ENCODE results near the gene SLC49A3. TPM values are rescaled to one million over a fixed set of nuclear protein-coding genes. Genes with fewer than 3 reads are reported as not detected.

SLC49A3 gene
- total RNA-seq, 1 experiment from 2014 or later, result 6.9 TPM

- Histone ChIP-seq H2BK120ac (ENCODE audit: low read depth, low read length, poor library complexity, severe bottlenecking) (no peak overlapping the region), H3K9ac (ENCODE audit: extremely low read depth, insufficient read length, low read length) (no peak overlapping the region), H4K5ac (ENCODE audit: insufficient read length, low read depth, low read length) (no peak overlapping the region), H3K23me2 (ENCODE audit: insufficient read length, low read depth, low read length, poor library complexity, severe bottlenecking) (no peaks in the 10 kb centered on the region), H2AFZ (ENCODE audit: low read length) (no peak overlapping the region), H3K18ac (ENCODE audit: insufficient read length, low read depth, low read length) (no peak overlapping the region), H3K27me3 (ENCODE audit: insufficient read depth, low read length) (no peaks in the 10 kb centered on the region), H3K79me1 (ENCODE audit: insufficient read depth, low read depth, low read length, poor library complexity, severe bottlenecking) (no peaks in the 10 kb centered on the region), H2BK20ac (ENCODE audit: low read depth, low read length, poor library complexity, severe bottlenecking) (no peak overlapping the region), H3K79me2 (ENCODE audit: insufficient read depth, low read length) (no peaks in the 10 kb centered on the region), H2BK15ac (ENCODE audit: low read depth, low read length) (no peak overlapping the region), H2BK5ac (ENCODE audit: insufficient read length, low read length) (no peak overlapping the region), H2BK12ac (ENCODE audit: insufficient read length, low read depth, low read length) (no peak overlapping the region), H3K4ac (ENCODE audit: low read depth, low read length) (no peak overlapping the region), H3K4me2 (ENCODE audit: insufficient read depth, insufficient read length, low read length) (no peak overlapping the region), H4K91ac (ENCODE audit: insufficient read length, low read depth, low read length) (no peak overlapping the region), H4K20me1 (ENCODE audit: control insufficient read depth, insufficient read depth, insufficient read length) (no peaks in the 10 kb centered on the region), H3K4me1 (ENCODE audit: insufficient read depth, low read length) (no peaks in the 10 kb centered on the region), H3K9me3 (ENCODE audit: control insufficient read depth, low read depth, low read length) (no peaks in the 10 kb centered on the region), H2AK5ac (ENCODE audit: insufficient read length, low read length) (no peak overlapping the region), H3K14ac (ENCODE audit: insufficient read depth, low read length) (no peak overlapping the region; the same call in 1 of the 2 replicates), H4K8ac (replicated peaks; ENCODE audit: insufficient read length, low read depth, low read length) (no peak overlapping the region), H3K23ac (ENCODE audit: insufficient read length, low read depth, low read length) (no peak overlapping the region), H3T11ph (ENCODE audit: low read length) (no peak overlapping the region), H3K27ac (ENCODE audit: insufficient read length, low read depth, low read length) (no peak overlapping the region), H3K56ac (ENCODE audit: insufficient read length, low read depth, low read length) (no peak overlapping the region)
- WGBS (ENCODE audit: extremely low coverage, insufficient read length, low lambda C conversion rate), result no CpG with 5 or more reads among the region's 29 CpGs
- DNase-seq, result no peak
- no peaks in the 10 kb centered on the region; the same call in none of the 2 replicates for H3K27me3 Mint-ChIP-seq (ENCODE audit: low read depth)
- H3K36me3 Mint-ChIP-seq (ENCODE audit: insufficient read depth in 1 of 3, low read depth in 3 of 3), result no peaks in the 10 kb centered on the region; a peak in 1 of 7 replicates
- peaks cover 0 to 8% of the 10 kb centered on the region in 2 experiments; a peak in 2 of 4 replicates for H3K4me1 Mint-ChIP-seq
- H3K9me3 Mint-ChIP-seq, result no peaks in the 10 kb centered on the region; a peak in 1 of 5 replicates
- H3K4me3 Mint-ChIP-seq, result no peak overlapping the region
- H3K27ac Mint-ChIP-seq, result no peak overlapping the region
- no peak for TF ChIP-seq CTCF (conservative IDR thresholded peaks at IDR 0.05)
Observed at GRCh38 chr4:653831-654502, 35.0 kb downstream of the SLC49A3 start.
